Psoas muscle (tissue), 8 donors: ENCODE results near the gene LMNB1. TPM values are rescaled to one million over a fixed set of nuclear protein-coding genes. Genes with fewer than 3 reads are reported as not detected.

Experiments used
- ATAC-seq, 4 donors: fragments of 200-7000 bp; cut with Tn5 transposase; one replicate each; pipeline ENCODE4 v1.9.1; 2020; ENCODE audit warnings: moderate library complexity in 3 of 4, mild to moderate bottlenecking in 2 of 4
- DNase-seq, 2 donors: peaks; one replicate each; pipeline ENCODE4 v3.0.0-alpha.2; 2020
- H3K27ac ChIP-seq: fragments of 200-600 bp; one replicate; pipeline ENCODE4 v1.8.0; 2022
- H3K27me3 ChIP-seq, 3 donors: fragments of 200-600 bp in 1 of 3; one replicate each; pipeline versions ENCODE4 v1.6.1 to v1.8.0; 2013 to 2022; ENCODE audit warnings: low read length in 2 of 3, mild to moderate bottlenecking in 2 of 3, moderate library complexity in 1 of 3; ENCODE audit not compliant: insufficient read depth in 3 of 3
- H3K36me3 ChIP-seq, 2 donors: fragments of 200-600 bp in 1 of 2; one replicate each; pipeline versions ENCODE4 v1.6.1 to v1.8.0; 2013 to 2022; ENCODE audit warnings: low read depth in 1 of 2, mild to moderate bottlenecking in 1 of 2, moderate library complexity in 1 of 2; ENCODE audit not compliant: insufficient read depth in 1 of 2
- H3K4me1 ChIP-seq: fragments of 200-600 bp; one replicate; pipeline ENCODE4 v1.8.0; 2022
- H3K4me3 ChIP-seq: fragments of 200-600 bp; one replicate; pipeline ENCODE4 v1.8.0; 2022; ENCODE audit warnings: mild to moderate bottlenecking
- H3K9me3 ChIP-seq: fragments of 200-600 bp; one replicate; pipeline ENCODE4 v1.8.0; 2022
- CTCF ChIP-seq: fragments of 200-600 bp; IDR thresholded peaks from one replicate; pipeline ENCODE4 v1.8.0; 2022; ENCODE audit warnings: antibody characterized with exemption
- WGBS, 3 donors: extraction: QIAGEN DNeasy Blood & Tissue Kit; methylation state at CpG; one replicate each; pipeline versions ENCODE4 v1.1.6 to v1.1.7; 2013; 5-methylcytosine and 5-hydroxymethylcytosine counted together
- intact Hi-C, 2 donors: fragments of 100-400 bp; cut with DNase I; formaldehyde crosslinking; loops; one replicate each; pipeline versions ENCODE4 v1.11.0 to v1.14.2; 2022
- polyA plus RNA-seq, 3 donors: library from polyadenylated mRNA; stranded (reverse); fragments of 200-250 nt; gene quantifications; one replicate each; pipeline ENCODE4 v1.2.3, GENCODE V29; 2013
- total RNA-seq, 4 donors: library from RNA; stranded (reverse); fragmentation: NEBNext Ultra II Directional in 2 of 4; extraction: Animal tissue kit (Norgen Biotek cat#: 25700) in 2 of 4; gene quantifications; one replicate each; pipeline versions ENCODE4 v1.2.1 to v1.2.4, GENCODE V29; 2021 to 2023
- donor health status: healthy with polysubstance abuse.
- donor health status: DM: no; HTN: no; CAD: no; lungs with moderate emphysema.
- donor health status: Bipolar disorder and iron deficiency.
- donor health status: healthy.
- donor health status: DM: yes; HTN: yes; CAD: no.
- donor health status: DM: no; HTN: no; CAD: no.
- donor health status: DM: no; HTN: no; CAD: no.
- donor health status: DM: yes; HTN: yes; CAD: no.

LMNB1 gene
- total and polyA plus RNA-seq, 7 donors = 0.66 to 4.1 (median 1.4) TPM

GRCh38 chr5:126847456-126847820 is 70.5 kb downstream of the LMNB1 start:
- peak in 1 of 4 donors; percentile 6 for ATAC-seq
- Histone ChIP-seq H3K4me1 (peaks cover 6% of the 10 kb centered on the region), H3K27ac (no peak overlapping the region), H3K36me3 (no peaks in the 10 kb centered on the region), H3K4me3 (no peak overlapping the region), H3K9me3 (no peaks in the 10 kb centered on the region), H3K27me3 (no peaks in the 10 kb centered on the region)
- intact Hi-C loops = no loop called here
- no peak for DNase-seq
- 43 to 67% (median 63%) methylated on average over 4 of the region's 4 CpGs for WGBS, 3 donors
- TF ChIP-seq CTCF = no peak

DNA sequence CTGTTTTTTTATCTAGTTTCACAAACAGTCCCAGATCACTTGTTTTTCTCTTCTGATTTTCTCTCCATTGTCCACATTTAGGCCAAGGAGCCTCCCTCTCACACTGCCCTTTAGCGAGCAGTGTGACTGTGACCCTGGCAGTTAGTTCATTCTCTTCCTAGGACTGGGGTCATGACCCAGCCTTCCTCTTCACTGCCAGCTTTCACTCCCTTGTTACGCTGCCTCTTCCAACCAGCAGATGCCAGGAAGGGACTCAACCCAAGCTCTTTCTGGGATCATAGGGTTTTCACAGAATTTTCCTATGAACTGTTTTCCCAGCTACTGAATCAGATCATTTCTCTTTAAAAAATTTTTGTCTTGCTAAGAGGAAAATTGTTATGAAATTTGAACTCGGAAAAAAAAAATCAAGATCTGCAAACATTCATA is 70.9 kb downstream of the LMNB1 start:
- no peak overlapping the region for H3K27ac ChIP-seq
- no peaks in the 10 kb centered on the region for H3K27me3 ChIP-seq
- 43 to 52% (median 52%) methylated on average over 3 of the region's 3 CpGs for WGBS, 3 donors
- ATAC-seq = peak in 3 of 4 donors; percentile 36 to 59 (median 50)
- no peak overlapping the region for H3K4me3 ChIP-seq
- DNase-seq = peak in 1 of 2 donors; percentile 34
- H3K9me3 ChIP-seq = no peaks in the 10 kb centered on the region
- peaks cover 6% of the 10 kb centered on the region for H3K4me1 ChIP-seq
- intact Hi-C loops = no loop called here
- no peaks in the 10 kb centered on the region for H3K36me3 ChIP-seq
- TF ChIP-seq CTCF = no peak

DNA sequence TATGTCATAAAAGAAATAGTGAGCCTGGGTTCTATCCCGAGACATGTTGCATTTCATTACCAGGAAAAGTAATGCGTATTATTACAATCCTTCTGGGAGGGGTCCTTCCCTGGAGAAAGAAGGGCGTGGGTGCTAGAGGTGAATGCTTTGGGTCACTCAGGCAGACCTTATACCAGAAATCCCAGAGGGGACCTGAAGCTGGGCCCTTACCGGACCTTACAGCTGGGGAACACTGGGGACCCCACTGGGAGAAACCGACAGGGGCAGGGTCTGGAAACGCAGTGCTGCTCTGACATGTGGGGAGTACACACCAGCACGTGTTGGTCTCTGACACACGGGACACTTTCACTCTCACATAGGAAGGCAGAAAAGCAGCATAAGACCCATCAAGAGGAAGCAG is 71.3 kb downstream of the LMNB1 start:
- intact Hi-C loops = no loop called here
- ATAC-seq (peak in 2 of 4 donors; percentile 25 to 26), DNase-seq (no peak)
- no peaks in the 10 kb centered on the region for H3K9me3 ChIP-seq
- H3K36me3 ChIP-seq = no peaks in the 10 kb centered on the region
- no peak overlapping the region for H3K4me3 ChIP-seq
- TF ChIP-seq CTCF = no peak
- H3K27me3 ChIP-seq = no peaks in the 10 kb centered on the region
- H3K27ac ChIP-seq = peak overlapping the region; percentile 46
- WGBS, 3 donors = 52 to 66% (median 65%) methylated on average over 8 of the region's 8 CpGs
- H3K4me1 ChIP-seq = peaks cover 6% of the 10 kb centered on the region

DNA sequence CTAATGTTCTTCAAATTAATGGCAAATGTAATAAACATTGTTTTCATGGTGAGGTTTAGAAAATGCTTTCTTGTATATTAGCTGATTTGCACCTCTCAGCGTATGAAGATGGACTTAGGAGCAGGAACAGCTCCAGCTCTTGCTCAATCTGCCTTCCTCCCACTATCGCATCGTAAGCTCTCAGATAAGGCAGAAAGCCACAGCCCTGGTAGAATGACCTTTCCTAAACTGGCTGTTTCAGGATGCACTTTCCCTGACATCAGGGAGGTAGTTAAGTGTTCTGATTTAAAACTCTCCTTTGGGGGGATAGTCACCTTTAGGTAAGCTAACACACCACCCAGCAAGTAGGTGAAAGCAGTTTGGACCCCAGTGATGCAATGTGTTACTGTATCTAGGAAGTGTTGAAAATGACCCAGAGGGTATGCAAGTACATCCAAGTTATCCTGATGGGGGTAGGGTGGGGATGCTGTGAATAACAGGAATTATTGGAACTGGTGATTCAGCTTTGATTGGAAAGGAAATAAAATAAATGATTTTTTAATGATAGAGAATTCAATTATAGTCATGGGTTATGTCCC is 72.3 kb downstream of the LMNB1 start:
- H3K4me1 ChIP-seq = peaks cover 6% of the 10 kb centered on the region
- ATAC-seq = no peak
- DNase-seq = no peak
- no peak overlapping the region for H3K4me3 ChIP-seq
- H3K36me3 ChIP-seq = no peaks in the 10 kb centered on the region
- intact Hi-C loops = no loop called here
- H3K27me3 ChIP-seq = no peaks in the 10 kb centered on the region
- no peak overlapping the region for H3K27ac ChIP-seq
- TF ChIP-seq CTCF = no peak
- WGBS, 3 donors = 27 to 35% (median 28%) methylated on average over 3 of the region's 3 CpGs
- no peaks in the 10 kb centered on the region for H3K9me3 ChIP-seq

GRCh38 chr5:126851501-126852011 is 74.6 kb downstream of the LMNB1 start:
- no peaks in the 10 kb centered on the region for H3K36me3 ChIP-seq
- no peak for TF ChIP-seq CTCF
- H3K4me1 ChIP-seq = peaks cover 6% of the 10 kb centered on the region
- no peaks in the 10 kb centered on the region for H3K9me3 ChIP-seq
- no peaks in the 10 kb centered on the region for H3K27me3 ChIP-seq
- intact Hi-C loops = loop anchor here in 1 of 2 donors (5.0 kb wide), 1 partner anchor 181 kb away; the partner anchor contains the start of gene MARCHF3
- H3K4me3 ChIP-seq = peak overlapping the region; percentile 33
- peak; percentile 32 to 69 (median 54) for ATAC-seq
- WGBS, 3 donors = 10 to 15% (median 14%) methylated on average over 14 of the region's 14 CpGs
- peak overlapping the region; percentile 37 for H3K27ac ChIP-seq
- peak; percentile 38 to 78 for DNase-seq
